Measurements from ENCODE around the gene FBXO47. TPM values are rescaled to one million over a fixed set of nuclear protein-coding genes. Genes with fewer than 3 reads are reported as not detected.

The FBXO47 gene
- total RNA-seq, 1 donor from 2014 or later: not detected

DNA sequence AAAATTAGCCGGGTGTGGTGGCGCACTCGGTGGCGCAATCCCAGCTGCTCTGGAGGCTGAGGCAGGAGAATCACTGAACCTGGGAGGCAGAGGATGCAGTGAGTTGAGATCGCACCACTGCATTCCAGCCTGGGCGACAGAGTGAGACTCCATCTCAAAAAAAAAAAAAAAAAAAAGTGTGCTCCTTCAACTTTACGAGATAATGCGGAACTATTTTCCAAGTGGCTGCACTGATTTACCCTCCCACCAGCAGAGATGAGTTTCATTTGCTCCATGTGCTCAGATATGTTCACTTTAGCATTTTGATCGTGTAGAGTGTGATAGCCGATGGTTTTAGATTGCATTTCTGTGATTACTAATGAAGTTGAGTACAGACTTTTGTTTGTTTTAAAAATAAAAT, 61.8 kb downstream of the FBXO47 start:
- Histone ChIP-seq H3K27me3 (ENCODE audit: control insufficient read depth, insufficient read depth, low read length) (no peaks in the 10 kb centered on the region), H3K36me3 (ENCODE audit: control insufficient read depth, insufficient read depth, low read length) (peaks cover 9% of the 10 kb centered on the region), H3K4me3 (ENCODE audit: low read depth, low read length) (no peak overlapping the region)
- FAIRE-seq: no peak
- TF ChIP-seq, protein P1, sequence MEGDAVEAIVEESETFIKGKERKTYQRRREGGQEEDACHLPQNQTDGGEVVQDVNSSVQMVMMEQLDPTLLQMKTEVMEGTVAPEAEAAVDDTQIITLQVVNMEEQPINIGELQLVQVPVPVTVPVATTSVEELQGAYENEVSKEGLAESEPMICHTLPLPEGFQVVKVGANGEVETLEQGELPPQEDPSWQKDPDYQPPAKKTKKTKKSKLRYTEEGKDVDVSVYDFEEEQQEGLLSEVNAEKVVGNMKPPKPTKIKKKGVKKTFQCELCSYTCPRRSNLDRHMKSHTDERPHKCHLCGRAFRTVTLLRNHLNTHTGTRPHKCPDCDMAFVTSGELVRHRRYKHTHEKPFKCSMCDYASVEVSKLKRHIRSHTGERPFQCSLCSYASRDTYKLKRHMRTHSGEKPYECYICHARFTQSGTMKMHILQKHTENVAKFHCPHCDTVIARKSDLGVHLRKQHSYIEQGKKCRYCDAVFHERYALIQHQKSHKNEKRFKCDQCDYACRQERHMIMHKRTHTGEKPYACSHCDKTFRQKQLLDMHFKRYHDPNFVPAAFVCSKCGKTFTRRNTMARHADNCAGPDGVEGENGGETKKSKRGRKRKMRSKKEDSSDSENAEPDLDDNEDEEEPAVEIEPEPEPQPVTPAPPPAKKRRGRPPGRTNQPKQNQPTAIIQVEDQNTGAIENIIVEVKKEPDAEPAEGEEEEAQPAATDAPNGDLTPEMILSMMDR (IDR thresholded peaks at IDR 0.05; ENCODE audit: insufficient read depth, low read length, severe bottlenecking): no peak
- DNase-seq (ENCODE audit: low read depth): no peak

DNA sequence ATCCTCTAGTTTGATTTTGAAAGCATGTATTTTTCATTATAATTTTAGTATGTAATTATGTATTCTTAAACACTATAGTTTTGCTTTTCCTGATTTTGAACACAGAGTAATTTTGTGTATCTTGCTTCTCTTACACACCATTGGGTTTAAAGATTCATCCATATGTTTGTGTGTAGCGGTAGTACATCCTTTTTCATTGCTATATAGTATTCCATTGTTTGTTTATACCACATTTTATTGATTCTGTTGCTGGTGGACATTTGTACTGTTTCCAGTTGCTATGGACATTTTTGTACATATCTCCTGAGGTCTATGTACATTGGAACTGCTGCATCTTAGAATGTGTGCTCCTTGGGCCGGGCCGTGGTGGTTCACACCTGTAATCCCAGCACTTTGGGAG, 62.3 kb downstream of the FBXO47 start:
- FAIRE-seq: no peak

DNA sequence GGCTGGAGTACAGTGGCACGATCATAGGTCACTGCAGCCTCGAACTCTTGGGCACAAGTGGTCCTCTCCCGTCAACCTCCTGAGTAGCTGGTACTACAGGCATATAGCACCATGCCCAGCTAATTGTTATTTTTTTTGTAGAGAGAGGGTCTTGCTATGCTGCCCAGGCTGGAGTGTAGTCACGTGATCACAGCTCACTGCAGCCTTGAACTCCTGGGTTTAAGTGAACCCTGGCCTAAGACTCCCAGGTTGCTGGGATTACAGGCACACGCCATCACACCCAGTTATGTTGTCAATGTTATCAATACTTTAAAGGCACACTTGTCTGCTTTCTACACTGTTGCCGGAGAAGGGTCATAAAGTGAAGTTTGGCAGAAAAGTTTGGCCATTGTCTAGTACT, 63.8 kb downstream of the FBXO47 start:
- FAIRE-seq (peak; percentile 13), DNase-seq (ENCODE audit: low read depth) (no peak)
- peaks cover 14% of the 10 kb centered on the region for H3K36me3 ChIP-seq (ENCODE audit: control insufficient read depth, insufficient read depth, low read length)
- TF ChIP-seq, protein P1 (IDR thresholded peaks at IDR 0.05; ENCODE audit: insufficient read depth, low read length, severe bottlenecking): no peak
- no peaks in the 10 kb centered on the region for H3K27me3 ChIP-seq (ENCODE audit: control insufficient read depth, insufficient read depth, low read length)
- H3K4me3 ChIP-seq (ENCODE audit: low read depth, low read length): no peak overlapping the region

More for the DNA sequence above, 62.3 kb downstream of the FBXO47 start:
- no peak for DNase-seq (ENCODE audit: low read depth)
- Histone ChIP-seq H3K36me3 (ENCODE audit: control insufficient read depth, insufficient read depth, low read length) (peaks cover 9% of the 10 kb centered on the region), H3K27me3 (ENCODE audit: control insufficient read depth, insufficient read depth, low read length) (no peaks in the 10 kb centered on the region), H3K4me3 (ENCODE audit: low read depth, low read length) (no peak overlapping the region)
- TF ChIP-seq, protein P1 (IDR thresholded peaks at IDR 0.05; ENCODE audit: insufficient read depth, low read length, severe bottlenecking): no peak

DNA sequence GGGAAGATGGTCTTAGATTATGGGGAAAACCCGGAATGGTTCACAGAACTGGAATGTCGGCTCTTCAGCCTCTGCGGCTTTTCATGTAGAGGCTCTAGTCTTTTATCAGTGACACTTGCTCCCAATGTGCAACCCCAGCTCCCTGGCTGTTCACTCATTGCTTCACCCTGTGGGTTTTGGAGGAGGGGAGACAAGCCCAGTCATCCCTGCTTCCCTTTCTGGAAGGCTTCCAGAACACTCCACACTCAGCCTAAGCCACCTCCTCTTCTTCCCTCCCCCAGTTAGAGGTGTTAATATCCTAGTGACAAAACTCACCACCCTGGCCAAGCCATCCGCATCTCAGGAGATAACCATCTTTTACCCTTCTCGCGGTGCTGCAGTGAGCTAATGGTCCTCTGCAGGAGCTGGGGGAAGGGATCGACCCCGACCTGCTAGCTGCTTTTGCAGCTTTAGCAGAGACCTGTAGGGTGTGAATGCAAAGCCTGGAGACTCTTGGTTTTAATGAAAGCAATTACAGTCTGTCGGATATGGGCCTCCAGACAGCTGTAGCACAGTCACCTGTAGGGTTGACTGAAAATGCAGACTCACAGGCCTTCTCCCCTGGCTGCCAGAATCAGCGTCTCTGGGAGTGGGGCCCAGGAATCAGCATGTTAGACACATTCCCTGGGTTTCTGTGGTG, 66.1 kb downstream of the FBXO47 start:
- peak; percentile 92 for DNase-seq (ENCODE audit: low read depth)
- no peaks in the 10 kb centered on the region for H3K27me3 ChIP-seq (ENCODE audit: control insufficient read depth, insufficient read depth, low read length)
- H3K4me3 ChIP-seq (ENCODE audit: low read depth, low read length): no peak overlapping the region
- FAIRE-seq: no peak
- TF ChIP-seq, protein P1 (IDR thresholded peaks at IDR 0.05; ENCODE audit: insufficient read depth, low read length, severe bottlenecking): no peak
- H3K36me3 ChIP-seq (ENCODE audit: control insufficient read depth, insufficient read depth, low read length): peaks cover 29% of the 10 kb centered on the region

DNA sequence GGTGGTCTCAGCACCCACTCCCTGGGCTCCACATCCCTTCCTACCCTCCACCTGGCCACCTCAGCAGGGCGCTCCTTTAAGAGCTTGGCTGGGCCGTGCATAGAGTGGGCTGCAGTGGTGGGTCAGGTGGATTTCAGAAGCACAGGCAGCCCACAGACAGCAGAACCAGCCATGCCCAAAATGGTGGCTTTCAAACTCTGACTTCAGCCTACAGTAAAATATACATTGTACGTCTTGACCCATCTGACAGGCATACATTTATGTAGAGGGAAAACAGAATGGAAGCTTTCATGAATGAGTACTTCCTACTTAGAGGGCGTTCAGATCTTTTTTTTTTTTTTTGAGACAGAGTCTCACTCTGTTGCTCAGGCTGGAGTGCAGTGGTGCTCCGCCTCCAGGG, 67.8 kb downstream of the FBXO47 start:
- DNase-seq (ENCODE audit: low read depth): no peak
- TF ChIP-seq, protein P1 (IDR thresholded peaks at IDR 0.05; ENCODE audit: insufficient read depth, low read length, severe bottlenecking): no peak
- H3K27me3 ChIP-seq (ENCODE audit: control insufficient read depth, insufficient read depth, low read length): no peaks in the 10 kb centered on the region
- H3K36me3 ChIP-seq (ENCODE audit: control insufficient read depth, insufficient read depth, low read length): peaks cover 31% of the 10 kb centered on the region
- H3K4me3 ChIP-seq (ENCODE audit: low read depth, low read length): no peak overlapping the region
- FAIRE-seq: no peak

All from bronchial epithelial cell (primary cell).